Urothelium cell line (cell line): ENCODE data around the gene ZFHX3.
A peak's percentile ranks its signal among the peaks of the same experiment; 100 is the strongest.

ENCODE experiments used
- DNase-seq: peaks from one replicate; pipeline ENCODE4 v3.0.0; 2011; ENCODE audit warnings: low spot score, mixed read lengths
- FAIRE-seq: peaks from 2 replicates; lab custom pipeline; 2011; peaks lifted over from hg19 to GRCh38; lab: Jason Lieb, UNC

Gene ZFHX3

GRCh38 chr16:72911971-72912370, 136.0 kb downstream of the ZFHX3 start:
- FAIRE-seq (no peak), DNase-seq (no peak)

- no peak for FAIRE-seq
- no peak for DNase-seq
Observed at GRCh38 chr16:72910875-72911274, 137.1 kb downstream of the ZFHX3 start.

- DNase-seq (no peak), FAIRE-seq (no peak)
Observed at GRCh38 chr16:72910381-72910780, 137.5 kb downstream of the ZFHX3 start.

- no peak for FAIRE-seq
- DNase-seq = no peak
Observed at GRCh38 chr16:72909196-72909595, 138.7 kb downstream of the ZFHX3 start.

- FAIRE-seq = no peak
- no peak for DNase-seq
Observed at GRCh38 chr16:72908362-72909167, 139.4 kb downstream of the ZFHX3 start.

- peak; percentile 63 for FAIRE-seq
- DNase-seq = peak; percentile 38
Observed at GRCh38 chr16:72905581-72905980, 142.3 kb downstream of the ZFHX3 start.

- FAIRE-seq = no peak
- no peak for DNase-seq
Observed at GRCh38 chr16:72903176-72903575, 144.8 kb downstream of the ZFHX3 start.

GRCh38 chr16:72902206-72902605, 145.7 kb downstream of the ZFHX3 start:
- no peak for FAIRE-seq
- no peak for DNase-seq

GRCh38 chr16:72901000-72901627, 146.8 kb downstream of the ZFHX3 start:
- no peak for FAIRE-seq

GRCh38 chr16:72898216-72898825, 149.6 kb downstream of the ZFHX3 start:
- no peak for DNase-seq
- FAIRE-seq = no peak

More at GRCh38 chr16:72901000-72901627, 146.8 kb downstream of the ZFHX3 start:
- DNase-seq = no peak

GRCh38 chr16:72897707-72898106, 150.2 kb downstream of the ZFHX3 start:
- no peak for FAIRE-seq
- DNase-seq = no peak

GRCh38 chr16:72896485-72897118, 151.3 kb downstream of the ZFHX3 start:
- no peak for FAIRE-seq

GRCh38 chr16:72895951-72896350, 152.0 kb downstream of the ZFHX3 start:
- DNase-seq = no peak
- FAIRE-seq = no peak

More at GRCh38 chr16:72896485-72897118, 151.3 kb downstream of the ZFHX3 start:
- DNase-seq = no peak

GRCh38 chr16:72894293-72895151, 153.4 kb downstream of the ZFHX3 start:
- DNase-seq (no peak), FAIRE-seq (no peak)

- FAIRE-seq (no peak), DNase-seq (no peak)
Observed at GRCh38 chr16:72891291-72892227, 156.4 kb downstream of the ZFHX3 start.

GRCh38 chr16:72890587-72890986, 157.3 kb downstream of the ZFHX3 start:
- DNase-seq (no peak), FAIRE-seq (no peak)

GRCh38 chr16:72889616-72890582, 158.0 kb downstream of the ZFHX3 start:
- DNase-seq = no peak
- FAIRE-seq = no peak

GRCh38 chr16:72887537-72887936, 160.4 kb downstream of the ZFHX3 start:
- DNase-seq = no peak
- FAIRE-seq = peak; percentile 9
